NCI-H1417 (cell line): Measurements from ENCODE around the gene DUSP10.

Experiments used
- DNase-seq, 3 experiments: peaks; one replicate each; lab custom pipeline; 2025; lab: John Stamatoyannopoulos, UW

DUSP10 gene

DNA sequence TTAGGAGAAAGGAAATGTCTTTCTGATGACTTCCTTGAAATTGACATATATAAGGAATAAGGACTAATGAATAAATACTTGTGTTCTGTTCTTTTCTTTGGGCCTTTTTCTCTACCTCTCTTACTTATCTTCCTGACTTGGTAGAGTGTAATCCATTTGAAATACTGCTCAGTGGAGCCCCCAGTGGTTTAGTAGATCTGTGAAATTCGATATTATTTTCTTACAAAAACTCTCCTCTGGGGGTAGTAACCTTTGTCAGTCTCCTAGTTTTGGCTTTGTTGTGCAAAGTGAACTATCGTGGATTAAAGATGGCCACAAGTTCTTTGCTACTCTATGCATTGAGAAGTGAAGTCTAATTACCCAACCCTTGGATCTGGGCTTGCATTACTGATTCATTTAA lies 48.8 kb downstream of the DUSP10 start:
- DNase-seq, result no peak

DNA sequence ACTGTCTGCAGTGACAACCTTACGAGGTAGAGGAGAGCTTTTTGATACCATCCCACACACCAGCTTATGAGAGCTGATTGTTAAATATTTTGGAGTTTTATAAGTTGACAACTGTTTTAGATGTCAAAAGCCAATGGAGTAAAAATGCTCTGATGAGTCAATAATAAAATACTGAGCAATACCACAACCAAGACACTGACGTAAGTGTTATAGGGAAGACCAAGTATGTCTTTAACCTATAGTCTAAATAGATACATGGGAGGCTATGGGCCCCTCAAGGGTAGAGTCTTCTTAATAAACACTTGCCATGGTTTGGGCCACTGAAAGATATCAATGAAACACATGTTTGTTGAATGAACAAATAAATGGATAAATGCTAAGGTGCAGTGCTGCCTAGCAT lies 49.2 kb downstream of the DUSP10 start:
- no peak for DNase-seq

DNA sequence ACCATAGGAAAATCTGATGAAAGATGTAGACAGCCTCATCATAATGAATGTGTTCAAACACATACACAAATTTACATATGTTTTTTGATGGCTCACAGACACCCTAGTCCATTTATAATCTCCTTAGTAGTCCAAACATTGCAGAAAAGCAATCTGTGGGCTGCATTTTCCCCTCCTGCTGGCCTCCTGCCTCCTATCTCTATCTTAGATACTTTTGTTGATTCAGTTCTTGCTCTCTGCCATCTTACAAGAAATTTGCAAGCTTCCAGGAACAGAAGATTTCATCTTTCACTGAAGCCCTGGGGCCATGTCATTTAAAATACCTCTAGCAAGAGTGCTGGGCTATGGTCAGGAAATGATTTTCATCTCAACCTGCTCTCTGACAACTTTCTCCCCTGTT lies 50.6 kb downstream of the DUSP10 start:
- DNase-seq, result no peak

DNA sequence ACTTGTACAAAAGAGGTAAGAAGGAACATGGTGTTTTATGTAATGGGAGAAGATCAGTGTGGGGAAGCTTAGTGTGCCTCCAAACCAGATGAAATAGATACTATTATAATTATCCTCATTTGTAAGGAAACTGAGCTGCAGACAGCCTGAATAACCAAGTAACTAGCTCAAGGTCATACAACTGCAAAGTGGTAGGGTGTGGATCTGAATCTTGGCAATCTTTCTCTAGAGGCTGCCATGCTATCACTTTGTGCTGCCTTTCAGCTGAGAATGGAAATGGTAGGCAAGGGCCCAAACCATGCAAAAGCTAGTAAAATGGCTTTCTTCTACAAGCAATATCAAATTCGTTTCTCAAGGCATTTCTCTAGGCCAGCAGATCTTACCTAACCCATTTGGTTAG lies 51.0 kb downstream of the DUSP10 start:
- no peak for DNase-seq

DNA sequence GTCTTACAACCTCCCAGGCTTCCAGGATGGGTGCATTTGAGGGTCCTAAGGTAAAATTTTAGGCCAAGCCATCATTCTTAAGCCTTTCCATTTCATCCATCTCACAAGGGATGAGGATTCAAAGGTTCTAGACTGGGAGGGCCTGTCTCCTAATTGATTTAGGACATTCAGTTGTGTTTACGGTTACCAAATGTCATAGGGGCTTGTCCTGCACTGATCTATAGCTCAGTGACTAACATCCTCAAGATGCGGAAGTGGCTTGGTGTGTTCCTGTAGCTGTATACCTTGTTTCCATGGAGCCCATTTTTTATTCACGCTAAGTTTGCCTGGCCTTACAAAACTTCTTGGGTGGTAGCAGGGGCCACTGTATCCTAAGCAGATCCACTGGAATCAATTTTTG lies 52.8 kb downstream of the DUSP10 start:
- no peak for DNase-seq

DNA sequence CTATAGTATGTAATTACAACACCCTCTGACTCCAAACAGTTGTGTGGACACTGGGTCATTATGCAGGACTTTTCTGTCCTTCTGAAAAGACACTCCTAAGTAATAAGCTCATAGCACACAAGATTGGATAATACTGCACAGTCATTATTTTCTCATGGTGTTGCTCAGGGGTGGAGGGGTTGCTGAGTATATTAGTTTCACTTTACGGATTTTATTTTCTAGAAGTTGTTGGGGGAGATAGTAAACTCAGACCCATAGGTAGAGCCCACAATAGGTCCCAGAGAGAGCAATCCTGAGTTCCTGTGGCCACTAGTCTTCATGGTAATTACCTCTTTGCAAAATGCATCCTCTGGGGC lies 53.4 kb downstream of the DUSP10 start:
- DNase-seq, result no peak

DNA sequence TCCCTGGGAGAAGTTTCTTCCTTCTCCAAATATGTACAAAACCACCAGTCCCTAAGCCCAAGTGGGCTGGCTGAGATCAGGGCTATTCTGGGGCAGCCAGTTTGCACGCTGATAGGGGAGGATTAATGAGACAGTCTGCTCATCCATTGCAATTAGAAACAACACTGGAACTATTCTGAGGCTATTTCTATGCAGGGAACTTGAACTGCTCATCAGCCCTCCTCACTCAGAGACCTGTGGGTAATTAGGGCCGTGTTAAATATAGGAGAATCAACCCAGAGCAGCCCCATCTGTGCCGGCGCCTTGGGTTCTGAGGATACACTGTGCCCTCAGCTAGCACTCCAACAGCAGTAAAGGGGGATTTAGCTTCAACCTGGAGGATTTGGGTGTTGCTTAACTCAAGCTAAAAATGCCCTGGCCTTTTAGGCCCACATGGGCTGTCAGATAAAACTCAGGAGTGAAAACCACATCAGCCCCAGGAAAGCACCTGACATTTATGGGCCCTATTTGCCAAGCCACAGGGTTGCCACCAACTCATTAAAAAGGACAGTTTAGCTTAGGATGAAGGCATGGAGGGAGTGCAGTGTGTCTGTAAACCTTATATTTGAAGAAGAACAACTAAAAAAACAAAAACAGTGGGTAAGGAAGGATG lies 53.9 kb downstream of the DUSP10 start:
- DNase-seq, result no peak

DNA sequence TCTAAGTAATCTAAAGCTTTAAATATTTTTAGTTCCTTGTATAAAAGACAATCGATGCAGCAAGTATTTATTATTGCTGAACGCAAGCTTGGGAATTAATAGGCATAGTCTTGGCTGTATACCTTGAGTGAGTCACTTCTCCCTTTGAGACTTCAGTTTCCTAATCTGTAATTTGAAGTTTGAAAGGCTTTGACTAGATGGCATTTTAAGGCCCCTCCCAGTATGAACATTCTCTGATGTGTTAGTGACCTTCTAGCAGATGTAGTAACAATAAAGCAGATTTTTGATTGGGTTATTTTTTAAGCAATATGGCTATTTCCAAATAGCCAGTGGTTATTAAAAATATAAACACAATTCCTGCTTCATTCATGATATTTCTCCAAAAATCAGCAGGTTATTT lies 58.2 kb downstream of the DUSP10 start:
- no peak for DNase-seq

DNA sequence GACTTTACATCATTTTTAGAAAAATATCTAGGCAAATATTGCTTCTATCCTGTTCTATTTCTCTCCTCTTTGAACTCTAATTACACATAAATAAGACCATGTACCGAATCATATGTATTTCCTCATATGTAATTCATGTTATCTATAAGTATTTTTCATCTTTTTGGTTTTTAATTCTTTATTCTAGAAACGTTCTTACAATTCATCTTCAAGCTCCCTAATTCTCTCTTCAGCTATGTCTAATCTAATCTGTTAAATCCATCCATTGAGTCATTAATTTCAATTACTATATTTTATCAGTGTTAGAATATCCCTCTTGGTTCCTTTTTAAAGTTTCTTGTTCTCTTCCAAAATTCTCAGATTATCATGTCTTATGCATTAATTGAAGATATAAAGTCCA lies 61.8 kb downstream of the DUSP10 start:
- DNase-seq, result no peak

DNA sequence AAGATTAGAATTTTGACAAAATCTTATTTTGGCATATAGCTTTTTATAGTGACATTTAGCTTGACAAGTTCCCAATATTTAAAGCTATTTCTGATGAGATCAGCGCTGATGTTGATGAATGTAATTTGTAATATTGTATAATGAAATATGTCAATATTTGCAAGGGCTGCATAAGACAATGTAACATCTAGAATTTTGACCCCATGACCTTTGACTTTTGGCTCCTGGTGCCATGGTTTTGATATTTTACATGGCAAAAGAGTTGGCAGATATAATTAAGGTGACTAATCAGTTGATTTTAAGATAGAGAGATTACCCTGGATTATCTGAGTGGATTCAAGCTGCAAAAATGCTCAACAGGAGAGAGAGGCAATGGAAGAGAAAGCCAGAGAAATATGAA lies 63.9 kb downstream of the DUSP10 start:
- DNase-seq, result no peak

DNA sequence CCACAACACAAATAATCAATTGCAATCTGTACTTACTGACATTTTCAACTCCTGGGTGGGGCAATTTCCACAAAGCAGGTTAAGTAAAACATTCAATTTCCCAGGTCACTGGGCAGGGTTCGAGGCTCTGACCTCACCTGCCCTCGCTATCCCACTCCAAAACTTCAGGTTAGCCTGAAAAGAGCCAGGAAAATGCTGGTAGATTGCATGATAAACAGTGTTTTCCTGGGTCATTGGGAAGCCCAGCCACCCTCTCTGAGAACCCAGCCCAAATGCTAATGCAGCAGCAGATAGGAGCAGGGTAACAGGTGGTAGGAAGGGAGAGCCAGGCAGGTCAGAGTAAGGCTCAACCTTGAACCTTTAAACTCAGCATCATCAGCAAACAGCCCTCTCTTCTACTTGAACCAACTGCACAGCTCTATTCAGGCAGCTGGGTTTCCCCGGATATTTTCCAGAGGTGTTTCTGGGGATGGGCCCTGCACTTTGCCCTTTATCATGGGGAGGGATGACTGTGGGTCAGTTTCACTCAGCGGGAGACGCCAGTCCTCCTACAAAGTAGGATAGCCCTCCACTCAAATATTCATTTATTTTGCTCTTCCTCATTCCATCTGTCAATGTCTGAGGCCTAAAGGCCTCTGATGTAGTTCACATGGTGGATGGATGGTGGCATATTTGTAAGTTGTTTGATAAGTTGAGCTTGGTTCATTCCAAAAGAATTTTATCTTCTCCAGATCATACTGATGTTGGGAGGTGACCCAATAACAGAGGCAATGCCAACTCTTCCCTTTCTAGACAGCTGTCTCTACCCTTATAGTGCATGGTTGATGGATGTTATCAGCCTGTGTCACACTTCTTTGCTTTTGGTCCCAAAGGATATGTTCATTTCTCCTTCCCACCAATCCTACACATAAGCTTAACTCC lies 65.7 kb downstream of the DUSP10 start:
- no peak for DNase-seq

DNA sequence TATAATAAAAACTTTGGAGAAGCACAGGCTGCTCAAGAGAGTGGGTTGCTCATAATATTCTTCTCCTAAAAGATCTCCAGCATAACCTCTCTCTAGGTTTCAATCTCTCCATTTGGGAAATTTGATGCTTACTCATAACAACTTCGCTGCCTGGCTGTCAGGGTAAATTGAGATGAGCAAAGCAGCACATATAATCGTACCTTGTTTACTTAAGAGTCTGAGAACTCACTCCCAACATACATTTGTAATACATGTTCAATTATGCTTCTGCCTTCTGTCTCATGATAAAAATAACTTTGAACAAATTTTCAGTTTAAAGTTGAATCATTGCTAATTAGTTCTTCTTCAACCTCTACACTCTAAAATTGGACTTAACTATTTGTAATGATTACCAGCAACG lies 68.9 kb downstream of the DUSP10 start:
- DNase-seq, result no peak

DNA sequence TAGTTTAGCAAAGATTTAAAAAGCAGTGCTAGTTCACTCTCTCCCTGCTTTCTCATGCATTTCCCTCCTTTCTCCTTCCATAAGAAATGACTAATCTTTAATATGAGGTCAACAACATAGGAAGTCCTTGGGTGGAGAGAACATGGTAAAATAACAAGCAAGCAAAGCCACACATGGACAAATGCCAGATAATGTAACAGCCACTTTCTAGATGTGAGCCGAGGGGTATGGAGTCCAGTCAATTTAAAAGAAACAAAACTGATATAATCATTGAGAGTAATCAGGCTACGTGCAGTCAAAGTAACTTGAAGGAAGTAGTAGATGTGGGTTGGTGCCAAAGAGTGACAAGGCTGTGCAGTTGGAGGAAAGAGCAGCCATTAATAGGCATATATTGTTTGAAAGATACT lies 69.6 kb downstream of the DUSP10 start:
- DNase-seq, result no peak

DNA sequence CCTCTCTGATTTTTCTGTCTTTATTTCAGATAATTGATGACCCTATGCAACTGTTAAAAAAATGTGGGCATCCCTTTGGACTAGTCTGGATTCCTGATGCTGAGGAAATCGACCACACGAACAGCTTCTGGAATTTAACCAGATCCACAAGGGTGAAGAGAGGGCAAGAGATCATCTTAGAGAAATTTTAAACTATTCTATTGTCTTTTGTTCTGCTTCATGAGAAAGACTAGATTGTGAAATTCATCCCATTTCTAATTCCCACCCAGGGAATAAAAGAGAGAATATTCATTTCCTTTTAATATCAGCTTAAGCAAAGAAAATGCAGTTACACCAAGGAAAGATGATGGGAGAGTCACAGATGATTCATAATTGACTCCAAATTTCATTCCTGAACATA lies 71.8 kb downstream of the DUSP10 start:
- DNase-seq, result no peak

DNA sequence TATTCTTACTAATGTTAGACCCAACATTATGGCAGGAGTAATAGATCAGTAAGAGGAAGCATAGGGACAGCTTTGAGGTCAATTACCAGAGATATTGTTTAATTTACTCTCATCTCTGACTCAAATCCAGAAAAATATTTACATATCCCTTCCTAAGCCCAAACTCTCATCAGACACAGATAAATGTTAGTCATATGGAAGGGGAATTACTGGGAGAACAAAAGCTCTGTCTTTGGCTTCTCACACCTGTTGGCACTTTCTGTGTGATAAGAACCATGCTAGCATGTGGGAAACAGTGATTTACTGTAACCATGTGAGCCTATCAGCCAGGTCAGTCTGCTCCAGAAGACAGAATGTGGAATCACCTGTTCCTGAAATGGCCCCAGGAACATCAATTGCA lies 72.4 kb downstream of the DUSP10 start:
- DNase-seq, result peak in 2 of 3 experiments; percentile 18 to 81

DNA sequence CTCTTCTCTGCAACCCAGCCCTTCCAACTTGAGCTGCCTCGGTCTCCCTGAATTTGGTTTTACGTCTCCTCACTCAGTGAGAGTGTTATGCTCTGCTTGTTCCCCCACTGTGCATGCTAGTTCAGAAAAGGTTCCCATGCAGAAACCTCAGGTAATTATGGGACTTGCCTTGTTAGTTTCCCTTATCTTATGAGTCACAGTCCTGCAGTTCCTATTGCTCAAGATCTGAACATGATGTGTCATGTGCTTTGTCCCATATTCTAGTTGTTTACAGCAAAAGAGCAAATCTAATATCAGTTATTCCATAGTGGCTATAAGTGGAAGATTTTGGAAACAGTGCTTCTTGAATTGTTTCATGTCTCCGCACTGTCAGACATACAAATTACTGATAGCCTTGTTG lies 74.4 kb downstream of the DUSP10 start:
- no peak for DNase-seq

DNA sequence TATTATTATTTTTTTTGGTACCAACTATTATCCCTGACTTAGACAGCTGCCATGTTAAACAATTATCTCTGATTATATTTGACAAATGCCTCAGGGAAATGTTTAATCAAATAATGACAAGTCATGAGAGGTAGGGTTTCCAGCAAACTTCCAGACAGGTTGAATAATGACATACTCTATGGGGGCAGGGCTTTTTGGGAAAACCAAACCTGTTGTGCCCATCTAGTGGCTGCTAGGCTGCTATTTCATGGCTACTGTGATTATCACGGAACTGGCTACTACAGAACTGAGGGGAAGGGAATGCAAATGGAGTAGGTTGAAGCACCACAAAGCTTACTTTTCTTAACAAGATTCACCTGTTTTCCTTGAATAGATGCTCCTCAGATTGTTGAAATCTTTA lies 77.6 kb downstream of the DUSP10 start:
- peak in 2 of 3 experiments; percentile 50 to 84 for DNase-seq

DNA sequence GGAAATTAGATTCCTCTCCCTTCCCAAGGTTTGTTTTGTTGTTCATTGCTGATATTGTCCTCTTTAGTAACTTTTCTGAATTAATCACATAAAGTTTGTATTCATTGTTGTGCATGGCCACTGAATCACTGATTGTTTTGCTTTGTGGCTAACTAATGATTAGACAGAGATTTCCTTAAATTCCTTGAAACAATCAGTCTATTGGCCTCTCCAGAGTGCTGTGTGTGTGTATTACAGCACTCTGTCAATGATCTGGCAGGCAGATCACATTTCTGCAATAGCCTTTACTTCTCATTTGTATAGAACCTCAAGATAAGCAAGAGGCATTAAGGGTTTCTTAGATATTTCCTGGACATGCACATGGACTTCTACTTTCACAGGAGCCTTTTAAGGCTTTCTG lies 78.6 kb downstream of the DUSP10 start:
- no peak for DNase-seq

DNA sequence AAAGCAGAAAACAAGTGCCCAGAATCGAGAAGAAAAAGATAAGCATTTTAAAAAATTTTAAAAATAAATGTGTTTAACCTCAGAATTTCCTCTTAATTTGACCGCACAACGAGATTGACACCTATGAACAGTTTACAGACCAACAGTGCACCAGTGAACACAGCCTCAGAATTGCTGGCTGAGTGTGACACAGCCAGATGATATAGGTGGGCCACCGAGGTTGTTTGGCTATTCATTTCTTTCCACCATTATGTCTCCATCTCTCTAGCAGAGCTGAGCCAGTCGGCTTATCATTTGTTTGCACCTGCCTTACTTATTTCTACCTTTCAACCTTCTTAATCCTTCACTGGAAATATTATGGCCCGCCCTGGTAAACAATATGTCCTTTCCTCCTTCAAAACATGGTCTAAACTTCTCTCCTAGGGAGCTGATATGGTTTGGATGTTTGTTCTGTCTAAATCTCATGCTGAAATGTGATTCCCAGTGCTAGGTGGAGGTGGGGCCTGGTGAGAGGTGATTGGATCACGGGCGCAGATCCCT lies 86.1 kb downstream of the DUSP10 start:
- DNase-seq, result no peak
